GM08714 (cell line): ENCODE data around the gene FGF6.

Experiments used
- H3K4me3 ChIP-seq: fragments of 200-500 bp; sonication (Bioruptor generic); 2 replicates; pipeline ENCODE4 v1.5.1; 2014; ENCODE audit warnings: mild to moderate bottlenecking, low read length, inconsistent platforms
- ZNF274 ChIP-seq: IDR thresholded peaks from 2 replicates; pipeline ENCODE4 v1.6.1; 2012; ENCODE audit warnings: mild to moderate bottlenecking, low read depth, low read length

Gene FGF6

DNA sequence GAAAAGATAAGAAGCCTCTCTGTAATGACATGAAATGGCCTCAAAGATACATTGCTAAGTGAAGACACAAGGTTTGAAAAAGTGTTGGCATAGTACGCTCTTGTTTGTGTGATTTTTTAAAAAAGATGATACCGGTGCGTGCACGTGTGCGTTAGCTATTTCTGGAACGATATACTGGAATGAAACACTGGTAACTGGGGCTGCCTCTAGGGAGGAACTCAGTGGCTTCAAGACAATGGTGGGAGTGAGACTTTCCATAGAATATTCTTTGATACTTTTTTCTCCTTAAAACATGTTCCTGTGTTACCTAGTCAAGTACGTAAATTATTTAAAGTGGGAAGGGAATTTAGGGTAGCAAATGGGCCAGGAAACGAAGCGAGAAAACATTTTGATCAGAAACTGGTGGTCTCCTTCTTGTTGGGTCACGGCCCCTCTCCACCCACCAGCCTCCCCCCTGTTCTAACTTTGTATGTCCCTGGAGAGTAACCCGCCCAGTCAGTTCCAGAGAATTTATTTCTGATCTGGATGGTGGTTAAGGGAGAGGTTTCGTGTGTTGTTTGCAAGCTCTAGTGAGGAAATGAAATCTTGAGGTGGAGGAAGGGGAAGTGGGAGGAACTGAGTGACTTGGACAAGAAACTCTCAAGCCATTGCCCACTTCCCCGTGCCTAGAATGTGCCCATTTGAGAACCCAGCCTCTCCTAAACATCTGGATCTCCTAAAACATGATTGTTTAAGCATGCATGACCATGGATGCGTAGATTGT lies 6.6 kb downstream of the FGF6 start:
- no peak for TF ChIP-seq ZNF274
- H3K4me3 ChIP-seq, result no peak overlapping the region

DNA sequence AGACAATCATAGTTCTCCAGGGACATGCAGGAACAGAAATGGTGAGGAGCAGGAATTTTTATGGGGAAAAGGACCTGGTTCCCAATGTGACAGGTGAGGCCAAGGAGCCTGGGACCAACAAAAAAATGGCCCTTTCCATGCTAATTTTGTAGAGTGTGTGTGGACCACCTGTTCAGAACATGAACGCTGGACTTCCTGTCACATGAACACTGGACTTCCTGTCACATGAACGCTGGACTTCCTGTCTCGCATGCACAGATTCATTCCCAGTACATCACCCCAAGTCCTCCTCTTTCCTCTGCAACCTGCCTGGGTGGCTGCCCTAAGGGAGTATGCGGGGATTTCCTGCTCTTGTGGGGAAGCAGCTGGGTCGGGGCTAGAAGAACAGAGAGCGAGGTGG lies 10.1 kb downstream of the FGF6 start:
- no peak for TF ChIP-seq ZNF274
- H3K4me3 ChIP-seq, result no peak overlapping the region

DNA sequence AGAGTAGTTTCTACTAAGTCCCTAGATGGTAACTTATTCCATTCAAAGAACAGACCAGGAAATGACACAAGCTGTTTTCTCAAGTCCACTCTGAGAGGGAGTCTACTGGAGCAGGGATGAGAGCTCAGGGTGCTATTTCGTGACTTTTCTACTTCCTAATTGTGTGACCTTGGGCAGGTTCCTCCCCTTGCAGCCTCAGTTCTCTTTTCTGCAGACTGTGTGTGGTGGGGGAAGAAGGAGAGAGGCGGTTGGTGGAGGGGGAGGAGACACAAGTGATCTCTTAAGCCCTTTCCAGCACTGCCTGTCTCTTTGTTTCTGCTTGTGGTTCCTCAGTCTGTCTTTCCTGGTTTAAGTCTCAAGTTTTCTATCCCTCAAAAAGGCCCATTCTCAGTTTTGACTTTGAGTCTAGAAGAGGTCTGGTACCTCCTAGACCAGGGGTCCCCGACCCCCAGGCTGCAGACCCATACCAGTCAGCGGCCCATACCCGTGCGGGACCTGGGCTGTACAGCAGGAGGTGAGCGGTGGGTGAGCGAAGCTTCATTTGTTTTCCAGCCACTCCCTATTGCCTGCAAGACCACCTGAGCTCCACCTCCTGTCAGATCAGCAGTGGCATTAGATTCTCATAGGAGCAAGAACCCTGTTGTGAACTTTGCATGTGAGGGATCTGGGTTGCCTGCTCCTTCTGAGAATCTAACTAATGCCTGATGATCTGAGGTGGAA lies 10.7 kb downstream of the FGF6 start:
- no peak overlapping the region for H3K4me3 ChIP-seq
- no peak for TF ChIP-seq ZNF274

DNA sequence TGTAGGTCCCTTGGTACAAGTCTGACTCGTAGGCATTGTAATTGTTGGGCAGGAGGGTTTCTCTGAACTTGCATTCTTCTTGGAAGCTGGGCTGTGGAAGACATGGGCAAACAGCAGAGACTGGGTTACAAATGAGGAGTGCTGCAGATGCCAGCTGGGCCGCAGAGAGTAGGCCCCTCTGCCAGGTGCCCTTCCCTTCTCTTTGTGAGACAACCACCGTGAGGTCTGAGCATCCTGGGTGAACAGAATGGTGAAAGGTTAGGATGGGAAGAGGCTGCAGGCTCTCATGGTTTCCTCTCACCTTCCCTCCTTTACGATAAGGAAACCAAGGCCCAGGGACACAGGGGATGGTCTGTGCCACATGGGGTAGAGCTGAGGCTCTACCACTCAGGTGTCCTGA lies 11.3 kb downstream of the FGF6 start:
- no peak overlapping the region for H3K4me3 ChIP-seq

DNA sequence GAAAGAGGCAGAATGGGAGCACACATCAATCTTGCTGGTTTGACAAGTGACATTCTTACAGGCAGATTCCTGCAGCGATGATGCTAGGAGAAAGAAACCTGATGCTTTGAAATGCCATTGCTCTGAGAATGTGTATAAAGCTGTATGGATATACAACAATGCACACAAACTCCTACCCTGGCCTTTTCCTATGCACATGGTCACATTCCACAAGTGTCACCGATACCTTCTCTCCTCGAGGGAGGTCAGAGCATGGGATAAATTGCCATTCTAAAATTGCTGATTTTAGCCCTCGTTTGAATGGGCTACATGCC lies 11.9 kb downstream of the FGF6 start:
- no peak overlapping the region for H3K4me3 ChIP-seq
- no peak for TF ChIP-seq ZNF274

More for the DNA sequence above, 11.3 kb downstream of the FGF6 start:
- TF ChIP-seq ZNF274, result no peak

DNA sequence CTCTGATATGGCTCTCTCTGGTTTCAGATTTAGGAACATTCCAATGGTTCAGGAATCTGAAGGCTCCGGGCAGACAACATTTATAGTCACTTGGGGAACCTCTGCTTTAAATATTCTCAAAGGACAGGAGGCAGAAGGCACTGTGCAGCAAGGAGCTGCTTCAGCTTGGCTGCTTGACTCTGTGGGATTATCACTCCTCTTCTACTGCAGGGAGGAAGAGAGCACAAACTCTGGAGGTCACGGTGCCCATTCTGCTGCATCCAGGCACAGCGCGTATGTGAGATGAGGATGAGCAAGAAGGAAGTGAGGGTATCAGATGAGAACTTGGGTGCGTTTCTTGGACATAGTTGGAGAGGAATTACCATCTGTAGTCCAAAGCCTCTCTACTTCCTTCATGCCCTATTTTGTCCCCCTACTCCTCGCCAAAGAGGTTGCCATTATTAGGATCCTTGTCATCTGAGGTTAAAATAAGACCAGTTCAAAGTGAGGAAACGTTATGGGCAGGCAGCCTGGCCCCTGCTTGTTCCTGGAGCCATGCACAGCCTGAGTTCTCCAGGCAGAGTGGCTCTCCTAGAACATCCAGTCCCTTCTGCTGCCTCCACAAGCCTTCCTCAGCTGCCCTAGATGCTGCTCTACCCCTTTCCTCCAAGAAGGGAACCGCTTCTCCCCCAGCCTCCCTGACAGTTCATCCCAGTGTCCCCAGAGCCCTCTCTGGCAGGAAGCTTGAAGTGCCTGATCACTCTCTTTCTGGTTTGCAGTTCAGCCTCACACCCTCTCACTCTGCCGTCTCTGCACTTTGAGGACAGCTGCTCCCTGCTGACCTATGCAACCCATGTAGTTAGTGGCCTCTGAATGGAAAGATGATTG lies 12.5 kb downstream of the FGF6 start:
- no peak overlapping the region for H3K4me3 ChIP-seq
- no peak for TF ChIP-seq ZNF274

DNA sequence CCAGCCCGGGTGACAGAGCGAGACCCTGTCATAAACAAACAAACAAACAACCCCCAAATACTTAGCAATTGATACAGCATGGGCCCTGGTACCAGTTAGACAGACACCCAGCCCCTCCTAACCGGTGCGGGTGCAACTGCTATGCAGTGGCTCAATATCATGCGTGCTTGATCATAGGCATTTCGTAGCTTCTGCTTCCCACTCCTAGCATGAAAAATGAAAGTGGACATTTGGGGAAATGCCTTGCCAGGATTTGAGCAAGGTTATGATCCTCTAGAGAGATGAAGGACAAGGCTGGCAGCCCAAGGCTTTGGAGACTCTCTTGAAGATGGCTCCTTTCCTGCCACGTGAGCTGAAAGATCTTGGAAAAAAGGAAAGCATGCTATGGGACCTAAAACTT lies 13.7 kb downstream of the FGF6 start:
- no peak overlapping the region for H3K4me3 ChIP-seq

DNA sequence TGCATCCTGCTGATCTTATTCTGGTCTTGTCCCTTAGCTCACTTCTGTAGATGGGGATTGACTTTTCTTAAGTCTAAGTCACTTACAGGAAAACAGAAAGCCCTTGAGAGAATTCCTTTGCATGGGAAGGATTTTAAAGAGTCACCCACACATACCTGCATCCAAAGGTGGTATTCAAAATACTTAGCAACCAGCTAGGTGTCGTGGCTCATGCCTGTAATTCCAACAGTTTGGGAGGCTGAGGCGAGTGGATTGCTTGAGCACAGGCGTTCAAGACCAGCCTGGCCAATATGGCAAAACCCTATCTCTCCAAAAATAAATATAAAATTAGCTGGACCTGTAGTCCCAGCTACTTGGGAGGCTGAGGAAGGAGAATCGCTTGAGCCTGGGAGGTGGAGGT lies 14.2 kb downstream of the FGF6 start:
- H3K4me3 ChIP-seq, result no peak overlapping the region
- TF ChIP-seq ZNF274, result no peak

More for the DNA sequence above, 13.7 kb downstream of the FGF6 start:
- no peak for TF ChIP-seq ZNF274

DNA sequence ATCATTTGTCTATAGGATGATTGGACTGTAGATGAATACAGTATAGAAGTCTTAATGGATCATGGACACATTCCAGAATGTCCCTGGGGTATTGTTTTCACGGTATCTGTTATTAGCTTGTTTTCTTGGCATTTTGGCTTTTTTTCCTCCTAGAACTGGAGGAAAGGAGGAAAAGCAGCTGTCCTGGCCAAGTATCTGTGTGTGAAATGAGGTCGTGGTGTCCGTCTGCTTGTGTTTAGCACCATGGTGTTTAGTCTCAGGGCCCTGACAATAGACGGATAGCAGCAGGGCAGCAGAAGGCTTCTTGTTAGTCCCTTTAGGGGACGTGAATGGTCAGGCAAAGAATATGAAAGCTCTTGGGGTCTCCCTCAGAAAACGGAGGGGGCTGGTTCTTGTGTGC lies 21.2 kb downstream of the FGF6 start:
- no peak for TF ChIP-seq ZNF274
- H3K4me3 ChIP-seq, result no peak overlapping the region

DNA sequence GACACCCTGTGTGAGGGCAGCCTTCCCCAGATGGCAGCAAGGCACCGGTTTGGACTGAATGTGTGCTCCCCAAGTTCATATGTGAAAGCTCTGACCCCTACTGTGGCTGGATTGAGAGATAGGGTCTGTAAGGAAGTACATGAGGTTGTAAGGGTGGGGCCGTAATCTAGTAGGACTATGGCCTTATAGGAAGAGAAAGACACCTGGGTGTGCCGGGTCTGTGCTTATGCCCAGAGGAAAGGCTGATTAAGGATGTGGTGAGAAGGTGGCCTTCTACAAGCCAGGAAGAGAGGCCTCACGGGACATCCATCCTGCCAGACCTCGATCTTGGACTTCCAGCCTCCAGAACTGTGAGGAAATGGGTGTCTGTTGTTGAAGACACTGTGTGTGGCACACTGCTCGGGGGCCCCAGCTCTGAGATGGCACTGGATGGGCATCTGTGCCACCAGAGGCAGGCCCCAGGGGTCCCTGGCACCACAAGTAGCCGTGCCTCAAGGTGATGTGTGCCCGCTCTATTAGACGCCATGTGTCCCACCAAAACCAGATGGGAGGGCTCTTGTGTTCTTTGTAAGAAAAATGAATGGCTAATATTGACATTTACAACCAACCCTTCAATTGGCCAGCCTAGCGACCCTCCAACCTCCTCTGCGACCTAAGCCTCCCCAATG lies 22.0 kb downstream of the FGF6 start:
- TF ChIP-seq ZNF274, result no peak
- no peak overlapping the region for H3K4me3 ChIP-seq

DNA sequence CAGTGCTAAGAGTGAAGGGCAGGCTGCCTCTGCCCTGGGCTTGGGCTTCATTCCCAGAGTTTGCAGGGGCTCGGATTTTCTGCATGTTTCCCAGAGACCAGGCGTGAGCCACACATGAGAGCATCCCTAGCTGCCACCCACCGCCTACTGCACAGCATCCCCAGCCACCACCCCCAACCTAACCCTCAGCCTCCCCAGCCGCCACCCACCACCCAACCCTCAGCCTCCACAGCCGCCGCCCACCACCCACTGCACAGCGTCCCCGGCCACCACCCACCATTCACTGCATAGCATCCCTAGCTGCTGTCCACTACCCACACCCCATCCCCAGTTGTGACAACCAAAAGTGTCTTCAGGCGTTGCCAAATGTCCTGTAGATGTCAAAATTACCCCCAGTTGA lies 22.6 kb downstream of the FGF6 start:
- no peak overlapping the region for H3K4me3 ChIP-seq
- TF ChIP-seq ZNF274, result no peak

DNA sequence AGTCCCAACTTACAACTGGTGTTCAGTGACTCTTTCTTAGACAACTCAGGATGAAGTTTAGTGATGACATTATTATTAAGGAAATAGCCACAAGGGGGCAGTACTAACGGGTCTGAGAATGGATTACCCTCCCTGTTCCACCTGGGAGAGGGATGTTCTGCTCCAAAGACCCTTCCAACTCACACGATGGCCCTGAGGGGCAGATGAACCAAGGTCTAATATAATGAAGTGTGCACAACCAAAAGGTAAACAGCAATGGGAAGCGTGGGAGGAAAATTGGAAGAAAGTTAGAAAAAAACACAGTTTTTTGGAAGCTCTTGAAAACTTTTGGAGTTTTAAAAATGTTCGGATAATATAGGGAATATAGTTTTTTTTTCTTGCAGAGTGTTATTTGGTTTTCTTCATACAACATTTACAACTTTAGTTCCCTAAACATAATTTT lies 24.0 kb downstream of the FGF6 start:
- no peak overlapping the region for H3K4me3 ChIP-seq
- TF ChIP-seq ZNF274, result no peak

DNA sequence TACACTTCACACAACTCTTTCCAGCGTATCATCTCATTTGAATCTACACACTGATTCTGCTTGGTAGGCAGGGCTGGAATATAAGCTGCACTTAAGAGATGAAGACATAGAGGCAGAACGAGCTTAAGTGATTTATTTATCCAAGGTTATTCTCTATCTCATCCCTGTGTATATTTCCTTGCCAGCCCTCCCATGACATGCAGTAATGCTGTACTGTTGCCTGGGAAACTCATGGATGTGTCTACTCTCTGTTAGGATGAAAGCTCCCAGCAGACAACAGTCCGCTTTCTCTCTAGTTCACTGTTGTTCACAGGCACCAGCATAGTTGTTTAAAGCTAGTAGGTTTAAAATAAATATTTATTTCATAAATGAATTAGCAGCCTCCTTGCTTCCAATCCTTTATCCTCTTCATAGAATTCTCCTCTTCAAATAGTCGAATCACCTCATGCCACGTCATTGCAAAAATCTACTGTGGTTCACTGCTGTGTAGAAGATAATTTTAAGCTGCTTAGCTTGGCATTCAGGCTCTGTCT lies 25.4 kb downstream of the FGF6 start:
- TF ChIP-seq ZNF274, result no peak
- H3K4me3 ChIP-seq, result no peak overlapping the region

DNA sequence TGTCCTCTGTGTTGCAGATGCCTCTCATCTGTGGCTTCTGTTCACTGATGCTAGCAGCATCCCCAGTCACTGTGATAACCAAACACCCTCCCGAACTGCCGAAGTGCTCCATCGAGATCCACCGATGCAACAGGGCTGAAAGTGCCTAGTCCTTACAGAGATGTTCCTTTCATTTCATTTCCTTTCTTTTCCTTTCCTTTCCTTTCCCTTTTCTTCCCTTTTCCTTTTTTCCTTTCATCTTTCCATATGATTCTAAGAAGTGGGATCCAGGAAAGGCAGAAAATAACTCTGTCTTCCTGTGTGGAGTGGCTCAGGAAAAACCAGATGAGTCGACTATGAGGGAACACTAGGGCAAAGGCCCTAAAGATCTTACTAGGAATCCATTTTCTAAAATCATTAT lies 26.7 kb downstream of the FGF6 start:
- TF ChIP-seq ZNF274, result no peak
- H3K4me3 ChIP-seq, result no peak overlapping the region
